COLO668 (cell line): ENCODE data around the gene AKNAD1.

Source experiments
- DNase-seq: peaks from one replicate; lab custom pipeline; 2025; ENCODE audit not compliant: unreplicated experiment; lab: John Stamatoyannopoulos, UW

AKNAD1 gene

DNA sequence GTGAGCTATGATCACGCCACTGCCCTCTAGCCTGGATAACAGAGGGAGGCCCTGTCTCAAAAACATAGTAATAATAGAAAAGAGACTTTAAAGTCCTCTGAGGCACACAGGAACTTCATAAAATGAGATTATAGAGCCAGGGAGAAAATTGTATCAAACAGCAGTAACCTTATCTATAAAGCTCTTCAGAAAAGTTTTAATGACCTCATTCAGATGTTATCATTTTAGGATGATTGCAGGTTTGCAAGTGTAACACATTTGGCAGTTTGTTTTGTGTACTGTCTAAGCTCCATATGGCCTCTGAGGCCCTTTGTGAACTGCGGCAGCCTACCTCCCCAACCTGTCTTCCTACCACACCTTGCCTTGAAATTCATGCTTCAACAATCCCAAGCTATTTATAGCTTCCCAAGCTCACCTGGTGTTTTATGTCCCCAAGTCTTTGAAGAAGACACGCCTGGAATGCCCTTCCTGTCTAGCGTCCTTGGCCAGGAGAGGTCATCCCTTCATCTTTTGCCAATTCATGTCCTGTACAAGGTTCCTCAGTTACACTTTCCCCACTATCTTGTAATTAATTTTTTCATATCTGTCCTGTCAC, 8.5 kb upstream of the AKNAD1 start:
- DNase-seq: no peak

DNA sequence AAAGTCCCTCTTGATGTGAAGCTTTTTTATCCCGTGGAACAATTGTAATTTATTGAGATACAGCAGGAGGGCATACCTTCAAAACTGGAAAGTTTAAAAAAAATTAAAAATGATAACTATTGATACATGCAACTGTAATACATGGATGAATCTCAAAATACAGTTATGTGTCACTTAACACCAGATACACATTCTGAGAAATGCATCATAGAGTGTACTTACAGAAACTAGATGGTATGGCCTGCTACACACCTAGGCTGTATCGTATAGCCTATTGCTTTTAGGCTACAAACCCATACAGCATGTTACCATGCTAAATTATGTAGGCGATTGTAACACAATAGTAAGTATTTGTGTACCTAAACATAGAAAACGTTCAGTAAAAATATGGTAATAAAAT, 7.1 kb upstream of the AKNAD1 start:
- no peak for DNase-seq

- DNase-seq: no peak
These were observed 6.0 kb upstream of the AKNAD1 start for GRCh38 chr1:108862698-108863477.

GRCh38 chr1:108862017-108862610, 5.2 kb upstream of the AKNAD1 start:
- DNase-seq: no peak

DNA sequence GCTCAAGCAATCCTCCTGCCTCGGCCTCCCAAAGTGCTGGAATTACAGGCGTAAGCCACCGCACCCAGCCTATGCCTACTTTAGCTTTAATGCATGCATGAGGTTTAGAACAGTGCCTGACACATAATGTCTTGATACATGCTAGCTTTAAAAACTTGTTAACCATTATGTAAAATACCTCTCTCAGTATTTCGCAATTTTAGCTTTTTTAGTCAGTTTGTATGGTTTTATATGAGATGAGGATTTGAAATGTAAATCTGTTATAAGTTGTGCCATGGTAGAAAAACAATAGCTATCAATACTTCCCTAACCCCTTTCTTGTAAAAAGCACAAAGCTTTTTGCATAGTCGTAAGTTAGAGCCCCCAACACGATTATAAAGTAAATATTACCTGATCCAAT, 4.7 kb upstream of the AKNAD1 start:
- no peak for DNase-seq

- no peak for DNase-seq
These were observed 3.5 kb upstream of the AKNAD1 start for GRCh38 chr1:108860190-108860907.

DNA sequence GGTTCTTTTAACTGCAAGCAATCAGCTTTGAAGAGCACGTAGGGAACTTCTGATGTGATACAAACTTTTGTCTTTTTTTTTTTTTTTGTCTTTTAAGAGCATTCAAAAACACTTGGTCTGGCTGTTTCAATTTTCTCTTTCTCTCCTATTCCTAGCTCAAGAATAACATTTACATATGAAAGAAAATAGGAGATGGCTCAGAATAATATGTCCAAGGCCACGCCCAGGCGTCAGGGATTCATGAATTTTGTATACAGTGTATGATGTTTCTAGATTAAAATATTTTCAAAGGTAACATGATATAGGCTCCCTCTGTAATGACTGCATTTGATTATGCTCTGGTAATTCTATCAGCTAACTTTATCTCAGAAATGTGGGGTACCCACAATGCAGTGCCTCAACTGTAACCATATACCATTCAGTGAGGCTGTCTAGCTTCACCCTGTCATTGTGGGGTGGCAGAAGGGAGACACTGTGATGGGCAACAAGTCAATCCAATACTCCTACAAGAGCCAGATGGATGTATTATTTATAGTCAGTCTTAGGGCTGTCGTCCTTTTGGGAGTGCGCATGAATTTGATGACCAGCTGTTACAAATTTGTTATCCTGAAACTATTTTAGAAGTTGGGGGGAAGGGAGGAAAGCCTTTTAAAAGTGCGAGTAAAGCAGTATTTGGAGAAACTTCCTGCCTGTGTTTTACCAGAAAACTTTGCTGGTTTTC, 1.5 kb upstream of the AKNAD1 start:
- DNase-seq: no peak

- DNase-seq: no peak
These were observed 2.5 kb downstream of the AKNAD1 start for GRCh38 chr1:108854221-108855019.

GRCh38 chr1:108852221-108852975, 4.5 kb downstream of the AKNAD1 start:
- no peak for DNase-seq

- DNase-seq: no peak
These were observed 5.3 kb downstream of the AKNAD1 start for GRCh38 chr1:108851567-108851966.

DNA sequence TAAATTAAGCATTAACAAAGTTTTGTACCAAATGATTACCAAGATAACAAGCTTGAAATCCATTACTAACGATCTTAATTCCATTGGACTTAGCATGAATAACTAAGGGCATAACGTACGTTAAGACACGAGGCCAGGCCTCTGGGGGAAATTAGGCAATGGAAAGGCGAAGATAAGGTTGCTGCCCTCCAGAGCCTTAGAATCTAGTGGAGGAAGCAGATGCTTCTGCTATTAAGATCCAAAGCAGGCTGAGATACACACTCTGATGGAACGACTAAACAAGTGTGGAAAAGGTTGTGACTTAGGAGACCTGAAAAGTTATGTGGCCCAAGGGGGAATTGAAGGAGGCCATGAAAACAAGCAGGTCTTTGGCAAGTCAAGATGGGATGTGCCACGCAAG, 6.0 kb downstream of the AKNAD1 start:
- no peak for DNase-seq

DNA sequence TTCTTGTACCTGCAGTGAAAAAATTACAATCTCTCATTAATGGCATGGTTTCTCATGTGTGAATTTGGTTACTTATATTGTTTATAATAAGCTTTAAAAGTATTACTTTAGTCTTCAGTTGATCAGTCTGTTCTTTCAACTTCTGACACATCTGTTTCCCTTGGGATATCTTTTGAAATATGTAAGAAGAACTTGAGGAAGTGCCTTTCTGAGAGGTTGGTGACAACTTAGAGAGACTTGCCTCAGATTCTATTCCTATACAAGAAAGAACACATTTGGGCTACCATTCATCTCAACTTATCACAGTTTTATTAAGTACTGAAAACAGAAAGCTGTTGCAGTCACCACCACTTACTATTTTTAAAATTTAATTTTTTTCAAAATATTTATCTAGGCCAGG, 8.1 kb downstream of the AKNAD1 start:
- no peak for DNase-seq

GRCh38 chr1:108847494-108847893, 9.4 kb downstream of the AKNAD1 start:
- no peak for DNase-seq

- no peak for DNase-seq
These were observed 10.9 kb downstream of the AKNAD1 start for GRCh38 chr1:108845991-108846390.

- no peak for DNase-seq
These were observed 11.4 kb downstream of the AKNAD1 start for GRCh38 chr1:108845446-108845845.

DNA sequence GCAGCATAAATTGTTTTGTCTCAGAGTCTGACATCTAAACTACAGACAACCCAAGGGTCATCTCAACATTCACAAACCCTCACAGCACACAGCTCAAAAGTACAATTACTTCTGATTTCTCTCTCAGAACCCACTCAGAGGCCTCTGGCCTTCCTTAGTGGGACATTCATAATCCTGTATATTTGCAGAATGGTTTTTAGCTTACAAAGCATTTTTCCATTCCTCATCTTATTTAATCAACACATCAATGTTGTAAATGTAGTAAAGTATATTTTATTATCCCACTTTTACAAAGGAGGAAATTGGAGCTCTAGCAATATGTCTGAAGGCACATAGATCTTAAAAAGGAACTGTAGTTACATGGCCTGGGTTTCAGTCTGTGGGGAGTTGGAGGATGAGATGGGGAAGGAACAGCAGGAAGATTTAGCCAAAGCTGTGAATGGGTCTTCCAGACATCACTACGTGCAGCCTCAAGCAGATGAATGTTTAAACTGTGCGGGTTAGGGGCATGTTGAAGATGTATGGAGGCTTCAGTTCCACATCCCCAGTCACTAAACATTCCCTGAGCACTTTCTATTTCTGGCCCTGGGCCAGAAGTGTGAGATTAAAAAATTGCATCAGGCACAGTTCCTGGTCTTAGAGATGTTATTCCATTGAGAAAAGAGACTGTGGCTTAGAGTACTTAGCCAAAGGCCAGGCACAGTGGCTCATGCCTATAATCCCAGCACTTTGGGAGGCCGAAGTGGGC, 13.3 kb downstream of the AKNAD1 start:
- no peak for DNase-seq

- DNase-seq: no peak
These were observed 14.2 kb downstream of the AKNAD1 start for GRCh38 chr1:108842525-108843181.

DNA sequence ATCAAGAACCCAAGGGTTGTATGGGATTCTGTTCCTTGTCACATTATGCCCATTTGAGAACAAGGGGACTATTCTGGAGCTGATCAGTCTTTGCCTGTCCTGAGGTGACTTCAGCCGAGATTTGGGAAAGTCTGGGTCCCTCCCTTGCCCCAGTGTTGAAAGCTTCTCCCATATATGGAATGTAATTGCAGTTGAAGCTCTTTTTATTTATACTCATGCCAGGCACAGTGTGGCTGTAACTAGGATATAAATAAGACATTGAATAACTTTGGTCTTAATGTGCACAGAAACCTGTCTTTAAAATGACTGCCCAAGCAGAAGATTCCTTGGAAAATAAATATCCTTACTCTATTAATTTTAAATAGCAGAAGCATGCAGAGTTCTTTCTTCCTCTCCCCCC, 15.2 kb downstream of the AKNAD1 start:
- DNase-seq: no peak
